ENCODE measurements around the gene TNNT2.

Gene TNNT2

DNA sequence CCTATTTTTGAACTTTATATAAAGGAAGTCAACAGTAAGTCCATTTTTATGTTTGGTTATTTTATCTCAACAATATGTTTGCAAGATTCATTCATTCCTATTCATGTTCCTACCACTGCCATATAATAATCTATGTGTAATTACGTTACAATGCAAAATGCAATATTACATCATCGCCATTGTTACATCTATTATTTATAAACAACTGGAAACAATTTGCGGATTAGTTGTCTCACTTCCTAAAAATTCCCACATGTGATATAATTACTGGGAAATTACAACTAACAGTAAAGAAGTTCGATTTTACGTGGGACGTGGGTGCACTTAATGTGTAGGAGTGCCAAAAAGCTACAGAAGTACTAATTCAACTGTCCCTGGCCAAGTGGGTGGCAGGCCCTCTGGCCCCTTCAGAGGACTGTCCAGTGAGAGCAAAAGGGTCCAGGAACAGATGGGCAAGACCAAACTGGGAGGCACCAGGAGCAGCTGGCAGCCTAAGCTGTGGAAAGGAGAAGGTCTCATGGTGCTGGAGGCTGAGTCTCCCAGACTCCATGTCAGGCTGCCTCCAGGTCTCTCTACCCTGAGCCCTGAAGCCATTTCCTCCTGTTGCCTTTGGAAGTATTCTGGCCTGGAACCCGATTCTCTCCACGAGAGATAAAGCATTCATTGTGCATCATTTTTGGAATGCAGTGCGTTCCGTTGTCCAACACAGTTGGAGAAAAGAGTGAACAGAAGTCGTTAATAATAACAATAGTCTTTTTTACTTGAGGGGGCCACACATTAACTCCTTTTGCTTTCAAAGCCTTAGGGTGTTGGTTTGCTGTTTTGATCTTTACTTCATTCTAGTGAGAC, 42.9 kb downstream of the TNNT2 start:
- DNase-seq (ENCODE audit: low read depth, low spot score): no peak

DNA sequence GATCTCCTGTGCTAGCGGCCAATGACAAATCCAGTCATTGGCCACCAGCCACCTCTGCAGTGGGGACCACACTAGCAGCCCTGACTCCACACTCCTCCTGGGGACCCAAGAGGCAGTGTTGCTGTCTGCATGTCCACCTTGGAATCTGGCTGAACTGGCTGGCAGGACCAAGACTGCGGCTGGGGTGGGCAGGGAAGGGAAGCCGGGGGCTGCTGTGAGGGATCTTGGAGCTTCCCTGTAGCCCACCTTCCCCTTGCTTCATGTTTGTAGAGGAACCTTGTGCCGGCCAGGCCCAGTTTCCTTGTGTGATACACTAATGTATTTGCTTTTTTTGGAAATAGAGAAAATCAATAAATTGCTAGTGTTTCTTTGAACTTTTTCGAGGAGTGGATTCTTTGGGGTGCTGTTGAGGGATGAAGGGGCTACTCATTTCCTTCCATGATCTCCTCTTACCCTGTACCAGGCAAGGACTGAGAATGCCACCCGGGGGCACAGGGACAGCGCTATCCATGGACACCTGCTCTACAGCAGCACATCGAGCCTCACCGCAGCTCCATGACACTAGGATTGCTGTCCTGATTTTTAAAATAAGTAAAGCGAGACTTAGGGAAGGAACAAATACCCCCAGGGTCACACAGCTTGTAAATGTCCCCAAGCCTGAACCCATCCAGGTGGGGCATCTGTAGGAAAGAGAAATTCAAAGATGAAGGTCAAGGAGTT, 44.7 kb downstream of the TNNT2 start:
- no peak for DNase-seq (ENCODE audit: low read depth, low spot score)

DNA sequence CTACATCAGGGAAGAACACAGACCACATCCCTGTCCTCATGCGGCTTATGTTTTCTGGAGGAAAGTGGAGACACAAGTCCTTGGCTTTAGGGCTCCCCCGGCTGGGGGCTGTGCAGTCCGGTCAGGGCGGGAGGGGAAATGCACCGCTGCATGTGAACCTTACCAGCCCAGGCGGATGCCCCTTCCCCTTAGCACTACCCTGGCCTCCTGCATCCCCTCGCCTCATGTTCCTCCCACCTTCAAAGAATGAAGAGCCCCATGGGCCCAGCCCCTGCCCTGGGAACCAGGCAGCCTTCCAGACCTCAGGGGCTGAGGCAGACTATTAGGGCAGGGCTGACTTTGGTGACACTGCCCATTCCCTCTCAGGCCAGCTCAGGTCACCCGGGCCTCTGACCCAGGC, 45.5 kb downstream of the TNNT2 start:
- DNase-seq (ENCODE audit: low read depth, low spot score): no peak

DNA sequence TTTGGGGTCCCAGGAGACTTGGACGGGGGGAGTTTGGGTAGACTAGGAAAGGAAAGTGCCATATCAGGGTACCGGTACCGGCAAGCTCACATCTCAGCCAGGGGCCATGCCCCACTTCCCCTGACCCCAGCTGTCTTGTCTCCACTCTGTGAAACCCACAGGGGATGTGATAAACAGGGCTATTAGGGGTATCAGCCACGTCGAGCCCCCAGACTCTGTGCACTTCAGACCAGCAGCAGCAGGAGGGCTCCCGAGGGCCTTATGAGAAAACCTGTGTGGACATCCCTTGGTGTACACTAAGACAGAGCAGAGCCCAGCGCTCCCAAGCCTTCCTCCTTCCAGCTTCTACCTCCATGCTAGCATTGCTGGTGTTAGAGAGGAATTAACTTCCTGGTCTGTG, 46.3 kb downstream of the TNNT2 start:
- DNase-seq (ENCODE audit: low read depth, low spot score): no peak

DNA sequence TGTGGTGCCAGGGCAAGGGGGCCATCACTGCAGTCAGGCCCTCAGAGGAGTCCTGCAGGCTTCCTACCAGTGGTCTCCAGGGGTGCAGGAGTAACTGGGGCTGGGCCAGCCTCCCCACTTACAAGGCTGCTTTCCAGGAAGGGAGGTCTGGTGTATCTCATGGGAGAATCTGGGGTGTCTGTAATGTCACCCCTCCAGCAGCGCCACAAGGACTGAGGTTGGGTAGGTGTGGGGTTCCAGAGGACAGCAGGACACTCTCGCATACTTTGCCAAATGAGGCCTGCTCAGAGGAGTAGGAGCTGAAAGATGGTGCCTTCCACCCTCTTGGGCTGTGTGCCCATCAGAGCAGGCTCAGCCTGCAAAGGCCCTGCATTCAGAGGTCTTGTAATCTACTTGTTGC, 46.9 kb downstream of the TNNT2 start:
- DNase-seq (ENCODE audit: low read depth, low spot score): no peak

DNA sequence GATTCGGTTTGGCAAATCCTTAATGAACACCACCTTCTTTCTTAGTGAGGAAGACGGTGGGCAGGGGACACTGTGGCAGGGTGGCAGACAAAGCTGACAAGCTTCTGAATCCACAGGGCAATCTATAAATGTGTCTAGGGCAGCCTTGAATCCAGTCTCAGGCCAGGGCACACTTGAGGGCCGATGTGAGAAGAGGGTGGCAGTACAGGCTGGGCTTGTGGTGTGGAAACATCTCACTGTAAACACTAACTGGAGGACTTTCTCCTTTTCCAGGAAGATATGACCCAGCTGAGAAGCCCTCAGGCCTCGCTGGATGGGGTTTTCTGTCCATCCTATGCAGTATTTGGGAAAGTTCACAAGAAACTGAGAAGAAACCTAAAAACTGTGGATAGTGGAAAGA, 47.7 kb downstream of the TNNT2 start:
- no peak for DNase-seq (ENCODE audit: low read depth, low spot score)

DNA sequence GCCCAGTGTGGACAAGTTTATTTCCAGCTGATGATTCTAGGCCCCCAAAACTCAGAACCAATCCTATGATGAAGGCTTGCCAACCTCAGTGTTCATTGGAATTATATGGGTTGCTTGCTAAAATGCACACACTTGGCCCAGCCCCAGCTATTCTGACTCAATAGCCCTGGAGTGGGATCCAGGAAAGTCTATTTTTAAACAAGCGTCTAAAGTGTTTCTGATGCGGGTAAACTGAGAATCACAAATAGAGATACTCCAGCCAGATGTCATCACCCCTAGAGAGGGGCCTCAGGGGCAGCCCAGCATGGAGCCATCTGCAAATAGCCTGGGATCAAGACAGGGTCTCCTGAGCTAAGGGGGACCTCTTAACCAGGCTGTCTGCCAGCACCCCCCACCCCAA, 48.2 kb downstream of the TNNT2 start:
- DNase-seq (ENCODE audit: low read depth, low spot score): no peak

DNA sequence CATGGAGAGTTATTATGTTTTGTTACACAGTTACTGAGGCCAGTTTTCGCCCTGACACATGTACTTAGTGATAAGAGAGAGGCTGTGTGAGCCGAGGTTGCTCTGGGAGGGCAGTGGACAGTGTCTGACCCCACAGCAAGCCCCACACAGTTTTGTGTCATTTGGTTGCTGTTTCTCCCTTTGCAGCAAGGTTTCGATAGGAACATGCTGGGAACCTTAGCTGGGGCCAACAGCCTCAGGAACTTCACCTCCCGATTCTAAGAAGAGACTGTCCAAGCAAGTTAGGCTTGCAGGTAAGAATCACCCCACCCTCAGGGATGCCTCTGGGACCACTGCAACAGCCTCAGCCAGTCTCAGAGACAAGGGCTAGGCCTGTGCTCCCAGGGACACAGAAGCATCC, 48.9 kb downstream of the TNNT2 start:
- DNase-seq (ENCODE audit: low read depth, low spot score): no peak

DNA sequence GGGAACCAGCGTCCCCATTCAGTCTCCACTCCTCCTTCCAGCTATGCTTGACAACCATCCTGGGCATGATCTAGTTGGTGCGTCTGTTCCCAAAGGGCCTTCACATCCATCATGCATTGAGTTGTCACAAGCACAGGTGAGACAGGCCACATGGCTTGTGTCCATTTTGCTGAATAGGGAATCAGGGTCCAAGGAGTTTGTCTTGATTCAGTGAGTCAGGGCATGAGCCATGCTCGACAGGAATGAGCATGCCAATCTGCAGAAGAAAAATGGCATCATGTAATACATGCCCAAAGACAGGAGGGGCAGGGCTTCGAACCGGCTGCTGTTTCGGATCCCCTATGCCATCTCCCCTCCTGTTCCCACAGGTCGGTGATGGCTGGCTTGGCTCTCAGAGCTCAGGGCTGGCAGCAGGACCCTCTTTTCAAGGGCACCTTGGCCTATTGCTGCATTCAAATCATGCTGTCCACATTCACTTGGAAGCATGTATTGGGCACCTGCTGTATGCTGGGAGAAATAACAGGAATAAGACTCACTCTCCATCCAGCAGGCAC, 49.7 kb downstream of the TNNT2 start:
- DNase-seq (ENCODE audit: low read depth, low spot score): no peak

DNA sequence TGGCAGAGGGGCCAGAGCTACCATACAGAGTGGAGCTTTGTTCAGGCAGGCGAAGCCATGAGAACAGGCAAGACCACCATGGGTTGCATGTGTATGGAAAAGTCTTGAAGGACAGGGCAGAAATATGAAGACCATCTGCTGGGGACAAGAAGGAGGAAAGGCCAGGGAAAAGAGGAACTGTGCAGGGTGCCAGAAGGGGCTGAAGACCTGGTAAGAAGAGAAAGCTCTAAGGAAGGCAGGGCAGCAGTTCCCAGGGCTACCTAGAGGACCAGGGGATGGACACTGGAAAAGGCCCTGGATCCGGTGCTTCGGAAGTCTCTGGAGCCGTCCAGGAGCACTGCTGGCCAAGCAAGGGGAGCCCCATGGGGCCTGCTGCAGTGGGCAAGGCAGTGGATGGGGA, 50.8 kb downstream of the TNNT2 start:
- no peak for DNase-seq (ENCODE audit: low read depth, low spot score)

DNA sequence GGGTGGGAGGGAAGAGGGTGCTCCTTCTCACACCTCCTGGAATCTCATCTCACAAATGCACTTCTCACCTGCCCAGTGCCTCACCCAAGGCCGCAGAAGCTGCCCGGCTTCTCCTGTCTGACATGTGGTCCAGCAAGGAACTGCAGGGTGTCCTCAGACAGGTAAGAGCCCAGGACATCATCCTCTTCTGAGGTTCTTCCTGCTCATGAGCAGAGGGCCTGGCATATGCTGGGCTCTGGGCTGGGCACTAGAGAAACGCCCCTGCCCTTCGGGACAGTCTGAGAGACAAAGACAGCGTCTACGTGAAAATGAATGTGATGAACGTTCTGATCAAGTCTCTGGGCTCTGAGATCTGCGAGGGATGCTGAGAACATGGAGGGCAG, 51.8 kb downstream of the TNNT2 start:
- no peak for DNase-seq (ENCODE audit: low read depth, low spot score)

DNA sequence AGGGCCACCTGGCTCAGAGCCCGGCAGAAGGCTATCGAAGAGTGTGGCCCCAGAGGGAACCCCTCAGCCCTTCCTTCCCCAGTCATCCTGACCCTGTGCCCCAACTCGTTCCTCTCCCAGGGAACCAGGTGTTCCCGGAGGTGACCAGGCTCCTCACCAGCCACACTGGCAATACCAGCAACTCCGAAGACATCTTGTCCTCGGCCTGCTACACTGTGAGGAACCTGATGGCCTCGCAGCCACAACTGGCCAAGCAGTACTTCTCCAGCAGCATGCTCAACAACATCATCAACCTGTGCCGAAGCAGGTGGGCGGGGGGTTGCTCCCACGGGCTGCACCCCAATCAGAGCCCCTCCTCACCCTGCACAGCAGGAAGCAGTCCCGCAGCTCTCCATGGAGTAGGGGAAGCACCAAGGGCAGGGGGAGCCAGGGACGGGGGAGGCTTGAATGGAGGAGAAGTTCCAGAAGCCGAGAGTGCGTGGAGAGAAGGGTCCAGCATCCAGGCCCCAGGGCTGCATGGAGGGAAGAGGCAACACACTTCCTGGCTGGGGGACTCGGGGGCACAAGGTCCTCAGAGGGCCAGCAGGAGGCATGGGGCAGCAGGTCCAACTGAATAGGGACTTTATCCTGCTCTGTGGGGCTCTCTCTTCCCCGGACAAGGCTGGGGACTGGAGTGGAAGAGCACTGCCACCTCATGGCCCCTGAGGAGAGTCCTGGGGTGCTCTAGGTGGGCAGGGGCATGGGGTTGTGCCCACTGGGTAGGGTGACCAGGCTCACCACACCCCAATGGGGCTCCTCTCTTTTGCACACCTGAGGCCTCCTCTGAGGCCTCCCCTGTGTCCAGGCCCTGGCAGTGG, 52.4 kb downstream of the TNNT2 start:
- no peak for DNase-seq (ENCODE audit: low read depth, low spot score)

DNA sequence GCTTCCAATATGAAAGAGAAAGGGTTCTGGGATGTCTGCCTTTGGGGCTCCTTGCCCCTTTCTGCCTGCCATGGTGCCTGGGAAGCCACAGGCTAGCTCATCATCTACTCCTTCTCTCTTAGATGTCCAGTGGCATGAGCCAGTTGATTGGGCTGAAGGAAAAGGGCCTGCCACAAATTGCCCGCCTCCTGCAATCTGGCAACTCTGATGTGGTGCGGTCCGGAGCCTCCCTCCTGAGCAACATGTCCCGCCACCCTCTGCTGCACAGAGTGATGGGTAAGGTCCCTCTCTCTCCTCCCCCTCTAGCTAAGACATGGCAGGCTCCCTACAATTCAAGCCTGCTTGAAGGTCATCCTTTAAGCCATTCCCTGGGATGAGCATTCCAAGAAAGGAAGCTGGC, 53.2 kb downstream of the TNNT2 start:
- DNase-seq (ENCODE audit: low read depth, low spot score): no peak

DNA sequence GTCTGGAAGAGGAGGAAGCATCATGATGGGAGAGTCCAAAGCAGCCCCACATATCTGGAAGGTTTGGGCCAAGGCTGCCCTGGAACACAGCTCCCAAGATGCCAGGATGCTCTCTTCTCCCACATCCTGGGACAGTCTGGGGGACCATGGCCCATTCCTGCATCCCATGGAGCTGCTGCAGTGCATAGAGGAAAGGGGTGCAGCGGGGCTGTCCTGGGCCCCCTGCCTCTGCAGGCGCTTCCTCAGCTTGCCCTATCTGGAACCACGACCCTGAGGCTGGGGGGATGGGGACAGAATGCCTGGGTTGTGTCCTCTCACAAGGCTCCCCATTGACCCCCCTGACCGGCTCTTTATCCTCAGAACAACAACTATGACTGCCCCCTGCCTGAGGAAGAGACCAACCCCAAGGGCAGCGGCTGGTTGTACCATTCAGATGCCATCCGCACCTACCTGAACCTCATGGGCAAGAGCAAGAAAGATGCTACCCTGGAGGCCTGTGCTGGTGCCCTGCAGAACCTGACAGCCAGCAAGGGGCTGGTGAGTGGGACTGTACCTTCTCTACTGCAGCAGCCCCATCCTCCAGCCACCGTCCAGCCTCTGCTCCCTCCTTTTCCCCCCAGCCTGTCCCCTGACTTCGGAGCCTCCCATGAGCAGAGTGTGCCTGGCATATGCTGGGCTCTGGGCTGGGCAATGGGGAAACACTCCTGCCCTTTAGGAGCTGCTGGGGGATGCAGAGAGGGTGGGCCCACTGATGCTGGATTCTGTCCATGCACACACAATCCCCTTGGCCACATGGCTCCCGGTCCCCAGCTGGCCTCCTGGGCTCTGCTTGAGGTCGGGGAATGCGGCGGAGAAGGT, 54.6 kb downstream of the TNNT2 start:
- no peak for DNase-seq (ENCODE audit: low read depth, low spot score)

DNA sequence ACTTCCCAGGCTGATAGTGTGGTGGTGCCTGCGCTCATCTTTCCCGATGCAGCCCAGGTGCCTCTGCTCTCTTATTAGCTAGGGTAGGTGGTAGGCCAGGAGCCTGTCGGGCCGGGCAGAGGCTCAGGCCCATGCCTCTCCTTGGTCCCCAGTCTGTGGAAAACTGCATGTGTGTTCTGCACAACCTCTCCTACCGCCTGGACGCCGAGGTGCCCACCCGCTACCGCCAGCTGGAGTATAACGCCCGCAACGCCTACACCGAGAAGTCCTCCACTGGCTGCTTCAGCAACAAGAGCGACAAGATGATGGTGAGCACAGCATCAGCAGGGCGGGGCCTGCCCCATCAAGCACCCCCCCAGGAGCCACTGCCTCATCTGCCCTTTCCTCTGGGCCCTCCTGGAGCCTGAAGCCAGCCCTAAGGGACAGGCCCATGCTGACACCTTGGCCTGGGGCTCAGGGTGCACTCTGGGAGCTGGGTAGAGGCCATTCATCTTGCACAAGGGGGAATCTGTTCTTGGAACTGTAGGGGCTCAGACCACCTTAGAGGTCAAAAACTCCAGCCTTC, 55.6 kb downstream of the TNNT2 start:
- DNase-seq (ENCODE audit: low read depth, low spot score): no peak

DNA sequence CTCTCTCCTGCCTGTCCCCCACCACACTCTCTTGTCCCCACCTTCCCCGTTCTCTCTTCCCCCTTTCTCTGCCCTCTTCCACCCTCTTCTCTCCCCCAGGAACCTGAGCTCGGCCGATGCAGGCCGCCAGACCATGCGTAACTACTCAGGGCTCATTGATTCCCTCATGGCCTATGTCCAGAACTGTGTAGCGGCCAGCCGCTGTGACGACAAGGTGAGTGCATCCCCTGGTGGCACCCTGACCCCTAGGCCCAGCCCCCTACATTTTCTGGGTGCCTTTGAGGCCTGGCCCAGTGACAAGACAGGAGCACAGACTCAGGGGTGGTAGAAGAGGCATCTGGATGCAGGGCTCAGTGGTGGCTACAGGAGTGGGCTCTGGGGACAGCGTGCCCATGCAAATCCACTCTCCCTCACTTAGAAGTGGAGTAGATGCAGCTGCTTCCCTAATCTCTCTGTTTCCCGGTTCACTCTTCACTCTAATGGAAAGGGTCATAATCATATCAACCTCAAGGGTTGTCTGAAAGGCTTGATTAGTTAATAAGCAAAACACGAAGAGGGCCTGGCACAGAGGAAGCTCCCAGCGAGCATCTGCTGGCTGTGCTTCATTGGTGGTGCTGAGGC, 57.2 kb downstream of the TNNT2 start:
- DNase-seq (ENCODE audit: low read depth, low spot score): no peak

DNA sequence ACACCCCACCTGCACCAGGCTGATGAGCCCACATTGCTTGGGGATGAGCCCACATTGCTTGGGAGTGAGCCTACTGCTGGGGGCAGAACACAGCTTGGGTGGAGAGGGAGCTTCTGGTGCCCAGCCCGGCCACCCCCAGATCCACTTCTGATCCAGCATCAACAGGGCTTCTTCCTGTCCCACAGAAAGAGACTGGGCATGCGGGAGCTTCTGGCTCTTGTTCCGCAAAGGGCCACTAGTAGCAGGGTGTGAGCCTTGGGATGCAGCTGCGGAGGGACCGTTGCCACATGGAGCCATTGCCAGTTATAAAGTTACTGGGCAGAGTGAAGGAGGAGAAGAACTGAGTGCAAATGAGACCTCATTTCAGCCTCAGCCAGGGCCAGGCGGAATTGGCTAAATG, 57.8 kb downstream of the TNNT2 start:
- DNase-seq (ENCODE audit: low read depth, low spot score): no peak

DNA sequence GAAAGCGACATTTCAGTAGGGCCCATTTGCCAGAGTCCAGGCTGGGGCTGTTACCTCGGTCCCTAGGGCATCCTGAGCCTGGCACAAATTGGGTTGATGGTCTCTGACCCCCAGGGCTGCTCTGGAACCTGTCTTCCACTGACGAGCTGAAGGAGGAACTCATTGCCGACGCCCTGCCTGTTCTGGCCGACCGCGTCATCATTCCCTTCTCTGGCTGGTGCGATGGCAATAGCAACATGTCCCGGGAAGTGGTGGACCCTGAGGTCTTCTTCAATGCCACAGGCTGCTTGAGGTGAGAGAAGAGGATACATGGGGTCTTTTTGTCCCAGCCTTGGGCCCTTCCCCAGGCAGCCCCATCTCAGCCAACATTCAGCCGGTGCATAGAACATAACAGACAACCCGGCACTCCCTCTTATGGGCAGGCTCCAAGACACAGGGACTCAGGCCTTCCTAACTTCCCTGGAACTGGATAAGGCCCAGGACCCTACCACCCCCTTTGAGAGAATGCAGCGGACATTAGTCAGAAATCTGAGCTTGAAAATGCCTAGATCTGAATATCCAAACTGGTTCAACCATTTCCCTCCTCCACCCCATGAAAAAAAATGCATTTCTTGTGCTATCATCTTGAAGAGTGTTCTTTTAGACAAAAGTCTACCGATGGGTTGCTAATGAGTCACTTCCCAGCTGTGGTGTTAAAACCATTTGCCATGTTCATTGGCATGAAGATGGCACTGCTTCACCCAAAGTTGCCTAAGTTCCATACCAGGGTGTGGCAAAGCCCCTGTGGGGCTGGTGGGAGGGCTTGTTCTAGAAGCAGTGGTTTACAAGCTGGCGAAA, 58.8 kb downstream of the TNNT2 start:
- no peak for DNase-seq (ENCODE audit: low read depth, low spot score)

DNA sequence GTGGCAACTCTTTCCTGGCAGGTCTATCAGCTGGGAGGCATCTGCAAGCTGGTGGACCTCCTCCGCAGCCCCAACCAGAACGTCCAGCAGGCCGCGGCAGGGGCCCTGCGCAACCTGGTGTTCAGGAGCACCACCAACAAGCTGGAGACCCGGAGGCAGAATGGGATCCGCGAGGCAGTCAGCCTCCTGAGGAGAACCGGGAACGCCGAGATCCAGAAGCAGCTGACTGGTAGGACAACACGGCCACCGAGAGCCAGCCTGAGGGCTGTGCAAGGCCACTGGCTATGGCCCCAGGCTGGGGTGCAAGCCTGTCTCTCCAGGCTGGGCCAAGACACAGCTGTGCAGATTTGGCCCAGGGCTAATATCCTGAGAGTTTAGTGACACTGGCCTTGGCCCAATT, 59.9 kb downstream of the TNNT2 start:
- no peak for DNase-seq (ENCODE audit: low read depth, low spot score)

All from activated naive CD8-positive, alpha-beta T cell treated with anti-CD3 and anti-CD28 coated beads, Interleukin-2, amount 50 U/mL, for 16 hours (primary cell).